ENCODE measurements around the gene HOXD9. TPM values are rescaled to one million over a fixed set of nuclear protein-coding genes. Genes with fewer than 3 reads are reported as not detected.

Gene HOXD9
- total RNA-seq, 2 donors from 2014 or later = 1.4 TPM; not detected in 1

DNA sequence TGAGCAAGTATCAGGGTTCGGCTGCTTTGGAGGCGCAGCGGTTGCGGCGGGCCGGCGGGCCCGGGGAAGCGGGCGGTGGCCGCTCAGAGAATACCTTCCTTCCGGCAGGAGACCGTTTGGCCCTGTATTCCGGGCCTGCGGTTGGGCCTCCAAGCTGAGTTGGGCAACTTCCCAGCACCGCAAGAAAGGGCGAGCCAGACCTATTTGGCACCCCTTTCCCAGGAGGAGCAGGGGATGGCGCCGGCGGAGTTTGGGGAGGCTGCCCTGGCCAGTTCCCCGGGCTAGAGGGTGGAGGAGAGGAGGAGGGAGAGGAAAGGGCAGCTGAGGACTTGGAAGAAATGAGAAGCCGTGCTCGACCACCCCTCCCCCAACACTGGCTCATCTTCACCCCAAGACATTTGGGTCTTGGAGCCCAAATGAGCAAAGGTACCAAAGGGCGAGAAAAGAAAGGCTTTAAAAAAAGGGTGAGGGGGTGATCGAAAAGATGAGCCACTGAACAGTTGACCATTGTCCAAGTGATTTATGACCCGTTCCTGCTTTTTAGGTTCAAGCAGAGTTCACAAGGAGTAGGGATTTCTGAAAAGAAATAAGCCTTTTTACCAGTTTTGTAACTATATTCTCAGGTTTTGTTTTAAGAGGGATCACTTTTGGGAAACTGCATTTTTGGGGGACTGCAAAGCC is 43.0 kb downstream of the HOXD9 start:
- no peak overlapping the region for H3K27ac ChIP-seq
- H3K27me3 ChIP-seq (replicated peaks; ENCODE audit: insufficient read depth) = no peaks in the 10 kb centered on the region
- H3K4me3 ChIP-seq = no peak overlapping the region
- H3K9me3 ChIP-seq = no peaks in the 10 kb centered on the region
- no peak for DNase-seq (ENCODE audit: low spot score)
- TF ChIP-seq, protein P1, sequence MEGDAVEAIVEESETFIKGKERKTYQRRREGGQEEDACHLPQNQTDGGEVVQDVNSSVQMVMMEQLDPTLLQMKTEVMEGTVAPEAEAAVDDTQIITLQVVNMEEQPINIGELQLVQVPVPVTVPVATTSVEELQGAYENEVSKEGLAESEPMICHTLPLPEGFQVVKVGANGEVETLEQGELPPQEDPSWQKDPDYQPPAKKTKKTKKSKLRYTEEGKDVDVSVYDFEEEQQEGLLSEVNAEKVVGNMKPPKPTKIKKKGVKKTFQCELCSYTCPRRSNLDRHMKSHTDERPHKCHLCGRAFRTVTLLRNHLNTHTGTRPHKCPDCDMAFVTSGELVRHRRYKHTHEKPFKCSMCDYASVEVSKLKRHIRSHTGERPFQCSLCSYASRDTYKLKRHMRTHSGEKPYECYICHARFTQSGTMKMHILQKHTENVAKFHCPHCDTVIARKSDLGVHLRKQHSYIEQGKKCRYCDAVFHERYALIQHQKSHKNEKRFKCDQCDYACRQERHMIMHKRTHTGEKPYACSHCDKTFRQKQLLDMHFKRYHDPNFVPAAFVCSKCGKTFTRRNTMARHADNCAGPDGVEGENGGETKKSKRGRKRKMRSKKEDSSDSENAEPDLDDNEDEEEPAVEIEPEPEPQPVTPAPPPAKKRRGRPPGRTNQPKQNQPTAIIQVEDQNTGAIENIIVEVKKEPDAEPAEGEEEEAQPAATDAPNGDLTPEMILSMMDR (IDR thresholded peaks at IDR 0.05) = no peak
- no peak for ATAC-seq (ENCODE audit: insufficient number of reproducible peaks, low FRiP score, low read depth)
- H3K4me1 ChIP-seq (ENCODE audit: control insufficient read depth in 1 of 2, low read depth in 2 of 2) = peaks cover 0 to 17% of the 10 kb centered on the region in 2 donors
- H3K36me3 ChIP-seq = no peaks in the 10 kb centered on the region

GRCh38 chr2:176166272-176166671 is 43.8 kb downstream of the HOXD9 start:
- Histone ChIP-seq H3K27me3 (replicated peaks; ENCODE audit: insufficient read depth) (no peaks in the 10 kb centered on the region), H3K27ac (no peak overlapping the region), H3K36me3 (no peaks in the 10 kb centered on the region), H3K4me3 (no peak overlapping the region), H3K9me3 (no peaks in the 10 kb centered on the region), H3K4me1 (ENCODE audit: control insufficient read depth in 1 of 2, low read depth in 2 of 2) (peaks cover 0 to 10% of the 10 kb centered on the region in 2 donors)
- TF ChIP-seq, protein P1 (IDR thresholded peaks at IDR 0.05) = no peak
- no peak for DNase-seq (ENCODE audit: low spot score)
- no peak for ATAC-seq (ENCODE audit: insufficient number of reproducible peaks, low FRiP score, low read depth)

- H3K27ac ChIP-seq = no peak overlapping the region
- TF ChIP-seq, protein P1 (IDR thresholded peaks at IDR 0.05) = no peak
- H3K9me3 ChIP-seq = no peaks in the 10 kb centered on the region
- ATAC-seq (ENCODE audit: insufficient number of reproducible peaks, low FRiP score, low read depth) = no peak
- no peak overlapping the region for H3K4me3 ChIP-seq
- H3K27me3 ChIP-seq (replicated peaks; ENCODE audit: insufficient read depth) = peaks cover 2% of the 10 kb centered on the region
- H3K4me1 ChIP-seq (ENCODE audit: control insufficient read depth in 1 of 2, low read depth in 2 of 2) = no peaks in the 10 kb centered on the region
- no peak for DNase-seq (ENCODE audit: low spot score)
- H3K36me3 ChIP-seq = no peaks in the 10 kb centered on the region
These were observed 44.9 kb downstream of the HOXD9 start for GRCh38 chr2:176167398-176167797.

DNA sequence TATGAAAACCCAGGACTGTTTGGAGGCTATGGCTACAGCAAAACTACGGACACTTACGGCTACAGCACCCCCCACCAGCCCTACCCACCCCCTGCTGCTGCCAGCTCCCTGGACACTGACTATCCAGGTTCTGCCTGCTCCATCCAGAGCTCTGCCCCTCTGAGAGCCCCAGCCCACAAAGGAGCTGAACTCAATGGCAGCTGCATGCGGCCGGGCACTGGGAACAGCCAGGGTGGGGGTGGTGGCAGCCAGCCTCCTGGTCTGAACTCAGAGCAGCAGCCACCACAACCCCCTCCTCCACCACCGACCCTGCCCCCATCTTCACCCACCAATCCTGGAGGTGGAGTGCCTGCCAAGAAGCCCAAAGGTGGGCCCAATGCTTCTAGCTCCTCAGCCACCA is 46.7 kb downstream of the HOXD9 start:
- Histone ChIP-seq H3K4me1 (ENCODE audit: control insufficient read depth in 1 of 2, low read depth in 2 of 2) (no peaks in the 10 kb centered on the region), H3K4me3 (no peak overlapping the region), H3K27me3 (replicated peaks; ENCODE audit: insufficient read depth) (peaks cover 7% of the 10 kb centered on the region), H3K27ac (no peak overlapping the region), H3K9me3 (no peaks in the 10 kb centered on the region), H3K36me3 (no peaks in the 10 kb centered on the region)
- TF ChIP-seq, protein P1 (IDR thresholded peaks at IDR 0.05) = no peak
- DNase-seq (ENCODE audit: low spot score) = no peak
- ATAC-seq (ENCODE audit: insufficient number of reproducible peaks, low FRiP score, low read depth) = no peak

GRCh38 chr2:176169711-176170110 is 47.2 kb downstream of the HOXD9 start:
- ATAC-seq (ENCODE audit: insufficient number of reproducible peaks, low FRiP score, low read depth) (no peak), DNase-seq (ENCODE audit: low spot score) (no peak)
- H3K4me3 ChIP-seq = no peak overlapping the region
- TF ChIP-seq, protein P1 (IDR thresholded peaks at IDR 0.05) = no peak
- H3K27me3 ChIP-seq (replicated peaks; ENCODE audit: insufficient read depth) = peaks cover 8% of the 10 kb centered on the region
- no peaks in the 10 kb centered on the region for H3K9me3 ChIP-seq
- H3K4me1 ChIP-seq (ENCODE audit: control insufficient read depth in 1 of 2, low read depth in 2 of 2) = no peaks in the 10 kb centered on the region
- H3K36me3 ChIP-seq = no peaks in the 10 kb centered on the region
- H3K27ac ChIP-seq = no peak overlapping the region
